SK-N-SH (cell line): Measurements from ENCODE around the gene SLC26A11. TPM values are rescaled to one million over a fixed set of nuclear protein-coding genes. Genes with fewer than 3 reads are reported as not detected.

Experiments
- CTCF ChIA-PET: fragments of 300-600, 350-600 bp; formaldehyde crosslinking; extraction: SDS; loops from one replicate; lab custom pipeline; 2021; lab: Yijun Ruan, JAX
- POLR2A ChIA-PET: fragments of 350-600 bp; sonication (Branson Sonifier 250); formaldehyde crosslinking; extraction: SDS; loops from one replicate; lab custom pipeline; 2020; ENCODE audit warnings: antibody characterized with exemption, inconsistent platforms; lab: Yijun Ruan, JAX
- DNase-seq: peaks from one replicate; pipeline ENCODE4 v3.0.0; 2012
- H2AFZ ChIP-seq: fragments of 200-600 bp; sonication (generic); 2 replicates; pipeline ENCODE4 v1.8.1; 2016; ENCODE audit warnings: antibody characterized with exemption, mild to moderate bottlenecking, low read depth
- H3F3A ChIP-seq: fragments of 200-600 bp; sonication (generic); replicated peaks from 2 replicates; pipeline ENCODE3; 2016; ENCODE audit warnings: antibody characterized with exemption, mild to moderate bottlenecking; ENCODE audit not compliant: insufficient read depth
- H3K27ac ChIP-seq, 2 experiments: fragments of 200-500 bp in 1 of 2; fragments of 200-600 bp in 1 of 2; sonication (Bioruptor generic) in 1 of 2; sonication (generic), shearing (Covaris generic) in 1 of 2; 2 replicates each; pipeline versions ENCODE4 v1.5.1 to v1.6.1; 2014 to 2016; ENCODE audit warnings: low read depth in 2 of 2, inconsistent platforms in 1 of 2, low read length in 1 of 2, mild to moderate bottlenecking in 1 of 2, mixed read lengths in 1 of 2
- H3K27me3 ChIP-seq: fragments of 200-600 bp; sonication (generic), shearing (Covaris generic); 2 replicates; pipeline ENCODE4 v1.6.1; 2016; ENCODE audit warnings: mixed run types; ENCODE audit not compliant: insufficient read depth
- H3K36me3 ChIP-seq, 2 experiments: fragments of 200-500 bp in 1 of 2; fragments of 200-600 bp in 1 of 2; sonication (Bioruptor generic) in 1 of 2; sonication (generic) in 1 of 2; replicated peaks in 1 of 2; 2 replicates each; pipeline versions ENCODE3 to v1.5.1; 2014 to 2016; ENCODE audit warnings: low read length in 1 of 2, mild to moderate bottlenecking in 1 of 2; ENCODE audit not compliant: insufficient read depth in 2 of 2, control insufficient read depth in 1 of 2
- H3K4me1 ChIP-seq, 2 experiments: fragments of 200-500 bp in 1 of 2; fragments of 200-600 bp in 1 of 2; sonication (Bioruptor generic) in 1 of 2; sonication (generic), shearing (Covaris generic) in 1 of 2; 2 replicates each; pipeline versions ENCODE4 v1.5.1 to v1.6.1; 2014 to 2016; ENCODE audit warnings: low read depth in 1 of 2, low read length in 1 of 2, mixed run types in 1 of 2; ENCODE audit not compliant: insufficient read depth in 2 of 2, control insufficient read depth in 1 of 2
- H3K4me2 ChIP-seq: fragments of 200-600 bp; sonication (generic), shearing (Covaris generic); 2 replicates; pipeline ENCODE4 v1.6.1; 2017; ENCODE audit warnings: mixed run types
- H3K4me3 ChIP-seq, 2 experiments: fragments of 200-500 bp in 1 of 2; fragments of 200-600 bp in 1 of 2; sonication (Bioruptor generic) in 1 of 2; sonication (generic), shearing (Covaris generic) in 1 of 2; 2 replicates each; pipeline versions ENCODE4 v1.5.1 to v1.8.1; 2014 to 2016; ENCODE audit warnings: low read depth in 2 of 2, inconsistent platforms in 1 of 2, low read length in 1 of 2, mild to moderate bottlenecking in 1 of 2, mixed read lengths in 1 of 2, moderate library complexity in 1 of 2
- H3K79me2 ChIP-seq: fragments of 200-600 bp; sonication (generic); 2 replicates; pipeline ENCODE4 v1.8.1; 2017; ENCODE audit warnings: mild to moderate bottlenecking; ENCODE audit not compliant: insufficient read depth
- H3K9ac ChIP-seq: fragments of 200-600 bp; sonication (generic); 2 replicates; pipeline ENCODE4 v1.6.1; 2017; ENCODE audit warnings: mixed run types
- H3K9me2 ChIP-seq: fragments of 200-600 bp; sonication (generic); 2 replicates; pipeline ENCODE4 v1.6.1; 2017; ENCODE audit warnings: mixed run types
- H3K9me3 ChIP-seq: fragments of 200-600 bp; sonication (generic); 2 replicates; pipeline ENCODE4 v1.6.1; 2017; ENCODE audit warnings: mixed run types, mild to moderate bottlenecking, moderate library complexity
- H4K20me1 ChIP-seq: fragments of 200-600 bp; sonication (generic); 2 replicates; pipeline ENCODE4 v1.6.1; 2017; ENCODE audit warnings: mild to moderate bottlenecking, mixed run types; ENCODE audit not compliant: insufficient read depth
- CHD2 ChIP-seq: fragments of 150-350 bp; IDR thresholded peaks from 2 replicates; pipeline ENCODE4 v1.6.1; 2018; ENCODE audit warnings: low read length; ENCODE audit not compliant: partially characterized antibody
- ELF1 ChIP-seq: IDR thresholded peaks from 2 replicates; pipeline ENCODE4 v1.4.0; 2012
- EP300 ChIP-seq, 2 experiments: IDR thresholded peaks; 2 replicates each; pipeline versions ENCODE4 v1.4.0 to v1.6.1; 2012; ENCODE audit warnings: borderline replicate concordance in 1 of 2, low read depth in 1 of 2, low read length in 1 of 2
- FOSL2 ChIP-seq: IDR thresholded peaks from 2 replicates; pipeline ENCODE4 v1.4.0; 2012; ENCODE audit warnings: low read depth, mild to moderate bottlenecking, moderate library complexity, borderline replicate concordance
- FOXJ3 ChIP-seq: sonication (generic); formaldehyde crosslinking; IDR thresholded peaks from 2 replicates; pipeline ENCODE4 v1.5.1; 2020; ENCODE audit warnings: mild to moderate bottlenecking, missing genetic modification reagents
- FOXM1 ChIP-seq: IDR thresholded peaks from 2 replicates; pipeline ENCODE4 v1.4.0; 2012; ENCODE audit warnings: low read depth, mild to moderate bottlenecking
- GATA2 ChIP-seq: sonication (generic); formaldehyde crosslinking; IDR thresholded peaks from 2 replicates; pipeline ENCODE4 v1.5.0; 2020; ENCODE audit warnings: mild to moderate bottlenecking, missing genetic modification reagents
- MXI1 ChIP-seq: IDR thresholded peaks from 2 replicates; pipeline ENCODE4 v1.6.1; 2012; ENCODE audit warnings: mild to moderate bottlenecking, low read depth, low read length, improper control_type of control experiment
- NFIC ChIP-seq: IDR thresholded peaks from 2 replicates; pipeline ENCODE4 v1.4.0; 2012; ENCODE audit warnings: borderline replicate concordance
- NRF1 ChIP-seq: IDR thresholded peaks from 2 replicates; pipeline ENCODE4 v1.6.1; 2012; ENCODE audit warnings: low read depth, mild to moderate bottlenecking, low read length
- POLR2AphosphoS5 ChIP-seq: IDR thresholded peaks from 2 replicates; pipeline ENCODE4 v1.6.1; 2012; ENCODE audit warnings: low read depth, low read length
- RAD21 ChIP-seq: IDR thresholded peaks from 2 replicates; pipeline ENCODE4 v1.6.1; 2012; ENCODE audit warnings: mild to moderate bottlenecking, low read length
- RCOR1 ChIP-seq: fragments of 150-350 bp; IDR thresholded peaks from 2 replicates; pipeline ENCODE4 v1.6.1; 2017; ENCODE audit warnings: antibody characterized with exemption, low read length
- RFX5 ChIP-seq: IDR thresholded peaks from 2 replicates; pipeline ENCODE4 v1.6.1; 2012; ENCODE audit warnings: mild to moderate bottlenecking, improper control_type of control experiment, low read length
- RXRA ChIP-seq: IDR thresholded peaks from 2 replicates; pipeline ENCODE4 v1.4.0; 2012; ENCODE audit warnings: low read depth, mild to moderate bottlenecking, borderline replicate concordance
- SMC3 ChIP-seq: IDR thresholded peaks from 2 replicates; pipeline ENCODE4 v1.6.1; 2012; ENCODE audit warnings: low read depth, low read length, improper control_type of control experiment
- YY1 ChIP-seq: IDR thresholded peaks from 2 replicates; pipeline ENCODE4 v1.4.0; 2012; ENCODE audit warnings: low read depth, mild to moderate bottlenecking
- WGBS: methylation state at CpG from one replicate; pipeline ENCODE4 v1.1.6; 2017; ENCODE audit warnings: low lambda C conversion rate; 5-methylcytosine and 5-hydroxymethylcytosine counted together
- polyA plus RNA-seq, 3 experiments: library from polyadenylated mRNA; depleted of rRNA; stranded (reverse); fragments of >200 nt; gene quantifications; 2 replicates each; pipeline ENCODE4 v1.2.3, GENCODE V29; 2012
- TF ChIP-seq, protein P1 (sequence below): IDR thresholded peaks from 2 replicates; pipeline ENCODE4; 2012
- TF ChIP-seq, protein P2 (sequence below): IDR thresholded peaks from 2 replicates; pipeline ENCODE4 v1.4.0; 2012; ENCODE audit warnings: low read depth
- TF ChIP-seq, protein P3 (sequence below): fragments of 200-600 bp; sonication (generic); IDR thresholded peaks from 2 replicates; pipeline ENCODE4 v1.6.1; 2017; ENCODE audit warnings: antibody characterized with exemption, mild to moderate bottlenecking, moderate library complexity
- TF ChIP-seq, protein P4 (sequence below): fragments of 150-350 bp; IDR thresholded peaks from 2 replicates; pipeline ENCODE4 v1.6.1; 2017; ENCODE audit warnings: antibody characterized with exemption, low read length, low read depth, borderline replicate concordance

The SLC26A11 gene
- polyA plus RNA-seq, 1 of the 3 experiments (the other 2 are of a cell fraction), result 35.9 TPM

DNA sequence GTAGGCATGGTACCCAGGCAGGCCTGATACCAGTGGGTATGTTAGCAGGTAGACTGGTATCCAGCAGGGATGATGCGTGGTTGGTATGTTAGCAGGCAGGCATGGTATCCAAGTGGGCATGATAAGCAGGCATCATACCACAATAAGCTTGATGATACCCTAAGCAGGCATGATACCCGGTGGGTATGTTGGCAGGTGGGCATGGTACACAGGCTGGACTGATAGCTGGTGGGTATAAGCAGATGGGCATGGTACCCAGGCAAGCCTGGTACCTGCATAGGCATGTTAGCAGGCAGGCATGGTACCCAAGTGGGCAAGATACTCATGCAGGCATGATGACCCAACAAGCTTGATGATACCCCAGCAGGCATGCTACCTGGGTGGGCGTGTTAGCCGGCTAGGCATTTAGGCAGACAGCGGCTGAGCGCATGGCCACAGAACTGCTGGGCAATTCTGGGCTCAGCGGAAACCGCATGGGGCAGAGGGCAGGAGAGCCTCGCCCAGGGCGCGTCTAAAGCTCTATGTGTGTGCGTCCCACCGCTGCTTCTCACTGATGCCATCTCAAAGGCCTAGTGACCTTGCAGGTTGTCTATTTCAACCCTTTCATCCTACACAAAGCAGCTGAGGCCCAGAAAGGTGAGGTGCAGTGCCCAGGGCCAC is 2.4 kb upstream of the SLC26A11 start (continued):
- TF ChIP-seq, protein P1, sequence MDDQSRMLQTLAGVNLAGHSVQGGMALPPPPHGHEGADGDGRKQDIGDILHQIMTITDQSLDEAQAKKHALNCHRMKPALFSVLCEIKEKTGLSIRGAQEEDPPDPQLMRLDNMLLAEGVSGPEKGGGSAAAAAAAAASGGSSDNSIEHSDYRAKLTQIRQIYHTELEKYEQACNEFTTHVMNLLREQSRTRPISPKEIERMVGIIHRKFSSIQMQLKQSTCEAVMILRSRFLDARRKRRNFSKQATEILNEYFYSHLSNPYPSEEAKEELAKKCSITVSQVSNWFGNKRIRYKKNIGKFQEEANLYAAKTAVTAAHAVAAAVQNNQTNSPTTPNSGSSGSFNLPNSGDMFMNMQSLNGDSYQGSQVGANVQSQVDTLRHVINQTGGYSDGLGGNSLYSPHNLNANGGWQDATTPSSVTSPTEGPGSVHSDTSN, result no peak
- no peak for TF ChIP-seq NFIC

- CTCF ChIA-PET, result interaction anchor here (1.0 to 2.3 kb wide), 4 partner anchors 13 to 136 kb away, joined by 4 to 7 read pairs (median 4); partner anchors contain the start of gene GAA
These were observed 1.8 kb upstream of the SLC26A11 start for GRCh38 chr17:80218391-80218790.

GRCh38 chr17:80219013-80219762 is 1.0 kb upstream of the SLC26A11 start:
- ChIA-PET CTCF (interaction anchor here (0.8 to 2.3 kb wide), 5 partner anchors 14 to 137 kb away, joined by 3 to 7 read pairs (median 4); partner anchors contain the start of gene GAA), POLR2A (interaction anchor here (0.8 to 1.5 kb wide), 5 partner anchors 48 to 118 kb away, joined by 3 to 7 read pairs (median 3); partner anchors contain the start of gene GAA)
- Histone ChIP-seq H3K27me3 (no peaks in the 10 kb centered on the region), H3K4me1 (peaks cover 4 to 24% of the 10 kb centered on the region in 2 experiments; a peak in 1 of 4 replicates), H3K36me3 (peaks cover 17 to 21% of the 10 kb centered on the region in 2 experiments), H2AFZ (peak overlapping the region; percentile 87), H3K9me2 (no peaks in the 10 kb centered on the region), H3F3A (peaks cover 9% of the 10 kb centered on the region), H3K79me2 (peaks cover 45% of the 10 kb centered on the region; the same call in 1 of the 2 replicates), H3K4me2 (peak overlapping the region; percentile 98), H3K27ac (peak overlapping the region; percentile 66 to 82), H3K4me3 (peak overlapping the region; percentile 83 to 98), H4K20me1 (peaks cover 19% of the 10 kb centered on the region), H3K9me3 (no peaks in the 10 kb centered on the region), H3K9ac (peak overlapping the region; percentile 88)
- WGBS, result 33% methylated on average over 15 of the region's 15 CpGs
- DNase-seq, result peak; percentile 82
- TF ChIP-seq SMC3 (no peak), NRF1 (no peak), RCOR1 (peak; percentile 57; the same call in 1 of the 2 replicates), YY1 (no peak), FOSL2 (no peak), GATA2 (CRISPR knock-in tag) (no peak), POLR2AphosphoS5 (peak; percentile 70; the same call in 1 of the 2 replicates), ELF1 (no peak; the same call in 1 of the 2 replicates), MXI1 (peak; percentile 45), CHD2 (peak; percentile 60), FOXM1 (no peak)
- TF ChIP-seq, protein P2, sequence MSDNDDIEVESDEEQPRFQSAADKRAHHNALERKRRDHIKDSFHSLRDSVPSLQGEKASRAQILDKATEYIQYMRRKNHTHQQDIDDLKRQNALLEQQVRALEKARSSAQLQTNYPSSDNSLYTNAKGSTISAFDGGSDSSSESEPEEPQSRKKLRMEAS, result peak; percentile 60; the same call in 1 of the 2 replicates
- TF ChIP-seq, protein P3, sequence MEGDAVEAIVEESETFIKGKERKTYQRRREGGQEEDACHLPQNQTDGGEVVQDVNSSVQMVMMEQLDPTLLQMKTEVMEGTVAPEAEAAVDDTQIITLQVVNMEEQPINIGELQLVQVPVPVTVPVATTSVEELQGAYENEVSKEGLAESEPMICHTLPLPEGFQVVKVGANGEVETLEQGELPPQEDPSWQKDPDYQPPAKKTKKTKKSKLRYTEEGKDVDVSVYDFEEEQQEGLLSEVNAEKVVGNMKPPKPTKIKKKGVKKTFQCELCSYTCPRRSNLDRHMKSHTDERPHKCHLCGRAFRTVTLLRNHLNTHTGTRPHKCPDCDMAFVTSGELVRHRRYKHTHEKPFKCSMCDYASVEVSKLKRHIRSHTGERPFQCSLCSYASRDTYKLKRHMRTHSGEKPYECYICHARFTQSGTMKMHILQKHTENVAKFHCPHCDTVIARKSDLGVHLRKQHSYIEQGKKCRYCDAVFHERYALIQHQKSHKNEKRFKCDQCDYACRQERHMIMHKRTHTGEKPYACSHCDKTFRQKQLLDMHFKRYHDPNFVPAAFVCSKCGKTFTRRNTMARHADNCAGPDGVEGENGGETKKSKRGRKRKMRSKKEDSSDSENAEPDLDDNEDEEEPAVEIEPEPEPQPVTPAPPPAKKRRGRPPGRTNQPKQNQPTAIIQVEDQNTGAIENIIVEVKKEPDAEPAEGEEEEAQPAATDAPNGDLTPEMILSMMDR, result no peak

More at GRCh38 chr17:80218391-80218790, 1.8 kb upstream of the SLC26A11 start:
- POLR2A ChIA-PET, result interaction anchor here (1.4 to 1.5 kb wide), 2 partner anchors 16 to 114 kb away, joined by 4 read pairs; no protein-coding TSS in a partner anchor
- Histone ChIP-seq H3F3A (peaks cover 9% of the 10 kb centered on the region), H3K79me2 (peaks cover 45% of the 10 kb centered on the region; the same call in 1 of the 2 replicates), H3K4me1 (peaks cover 4 to 24% of the 10 kb centered on the region in 2 experiments; a peak in 1 of 4 replicates), H3K9ac (no peak overlapping the region)
- WGBS, result 86% methylated on average over 6 of the region's 7 CpGs
- no peak for DNase-seq
- no peak for TF ChIP-seq EP300 (IDR thresholded peaks at IDR 0.05; ENCODE audit: borderline replicate concordance in 1 of 2, low read depth in 1 of 2, low read length in 1 of 2)
- no peak for TF ChIP-seq POLR2AphosphoS5
- TF ChIP-seq FOXJ3, result no peak
- no peak for TF ChIP-seq RFX5
- no peak for TF ChIP-seq CHD2
- TF ChIP-seq RXRA, result no peak
- no peak for TF ChIP-seq YY1
- TF ChIP-seq RAD21, result no peak
- TF ChIP-seq, protein P4, sequence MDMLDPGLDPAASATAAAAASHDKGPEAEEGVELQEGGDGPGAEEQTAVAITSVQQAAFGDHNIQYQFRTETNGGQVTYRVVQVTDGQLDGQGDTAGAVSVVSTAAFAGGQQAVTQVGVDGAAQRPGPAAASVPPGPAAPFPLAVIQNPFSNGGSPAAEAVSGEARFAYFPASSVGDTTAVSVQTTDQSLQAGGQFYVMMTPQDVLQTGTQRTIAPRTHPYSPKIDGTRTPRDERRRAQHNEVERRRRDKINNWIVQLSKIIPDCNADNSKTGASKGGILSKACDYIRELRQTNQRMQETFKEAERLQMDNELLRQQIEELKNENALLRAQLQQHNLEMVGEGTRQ, result no peak
- TF ChIP-seq, all 33 proteins: peak for 0
- Histone ChIP-seq H3K9me3 (no peaks in the 10 kb centered on the region), H3K27me3 (no peaks in the 10 kb centered on the region), H3K36me3 (peaks cover 17 to 29% of the 10 kb centered on the region in 2 experiments), H3K27ac (no peak overlapping the region), H3K9me2 (no peaks in the 10 kb centered on the region), H3K4me3 (no peak overlapping the region), H2AFZ (no peak overlapping the region), H3K4me2 (0 out of 2 replicates have a peak overlapping the region, but pooled peaks have one; percentile 15), H4K20me1 (peaks cover 19% of the 10 kb centered on the region)
